H7 (cell line): ENCODE data around the gene SLC22A23. TPM values are rescaled to one million over a fixed set of nuclear protein-coding genes. Genes with fewer than 3 reads are reported as not detected.

ENCODE experiments used
- DNase-seq: peaks from one replicate; pipeline ENCODE4 v3.0.0; 2012
- H3K27me3 ChIP-seq: 2 replicates; pipeline ENCODE4 v1.6.0; 2011; ENCODE audit warnings: mild to moderate bottlenecking, low read length; ENCODE audit not compliant: control insufficient read depth, insufficient read depth
- H3K36me3 ChIP-seq: replicated peaks from 2 replicates; pipeline ENCODE4 v1.5.1; 2011; ENCODE audit warnings: low read length; ENCODE audit not compliant: control insufficient read depth, insufficient read depth
- H3K4me3 ChIP-seq: 2 replicates; pipeline ENCODE4 v1.5.1; 2011; ENCODE audit warnings: low read depth, mild to moderate bottlenecking, control low read depth, low read length, moderate library complexity; ENCODE audit not compliant: insufficient read depth
- total RNA-seq: library from RNA; depleted of rRNA; stranded (reverse); fragments of >200 nt; shearing (Covaris generic); gene quantifications from 2 replicates; pipeline ENCODE4 v1.2.3, GENCODE V29; 2014

The SLC22A23 gene
- total RNA-seq, 1 experiment from 2014 or later, result 14.6 TPM

DNA sequence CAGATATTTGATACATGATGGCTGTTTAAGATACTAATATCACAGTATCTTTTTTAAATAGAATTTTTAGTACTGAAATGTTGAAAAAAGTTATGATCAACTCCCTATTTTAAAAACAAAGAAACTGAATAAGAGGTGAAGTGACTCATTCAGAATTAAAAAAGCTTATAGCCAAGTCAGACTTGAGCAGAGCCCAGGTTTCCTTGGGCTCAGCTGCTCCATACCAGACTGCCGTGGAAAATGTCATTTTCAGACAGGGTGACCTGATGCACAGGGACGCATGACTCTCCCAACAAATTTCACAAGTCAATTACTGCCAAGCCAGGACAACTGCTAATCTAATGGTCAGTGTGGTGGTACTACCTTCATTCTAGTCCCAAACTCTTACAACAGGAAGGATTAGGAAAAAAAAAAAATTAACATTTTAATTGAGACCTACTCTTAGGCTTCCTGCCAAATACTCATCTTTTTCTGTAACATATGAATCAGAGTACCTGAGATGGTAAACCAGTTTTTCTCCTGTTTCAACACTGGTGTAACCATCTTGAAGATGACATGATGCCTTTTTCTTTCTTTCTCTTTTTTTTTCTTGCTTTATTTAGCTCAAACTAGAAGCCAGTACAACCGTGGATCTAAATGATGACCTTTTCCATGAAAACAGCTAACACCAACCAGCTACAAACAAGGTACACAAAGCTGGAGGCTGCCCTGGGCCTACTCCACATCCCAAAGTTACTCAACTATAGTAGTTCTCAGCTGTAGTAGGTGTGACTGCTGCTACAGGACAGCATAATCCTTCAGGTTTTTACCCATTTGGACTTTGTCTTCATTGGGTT lies 30.5 kb downstream of the SLC22A23 start:
- DNase-seq, result no peak
- no peak overlapping the region for H3K4me3 ChIP-seq
- no peaks in the 10 kb centered on the region for H3K36me3 ChIP-seq
- H3K27me3 ChIP-seq, result no peaks in the 10 kb centered on the region

DNA sequence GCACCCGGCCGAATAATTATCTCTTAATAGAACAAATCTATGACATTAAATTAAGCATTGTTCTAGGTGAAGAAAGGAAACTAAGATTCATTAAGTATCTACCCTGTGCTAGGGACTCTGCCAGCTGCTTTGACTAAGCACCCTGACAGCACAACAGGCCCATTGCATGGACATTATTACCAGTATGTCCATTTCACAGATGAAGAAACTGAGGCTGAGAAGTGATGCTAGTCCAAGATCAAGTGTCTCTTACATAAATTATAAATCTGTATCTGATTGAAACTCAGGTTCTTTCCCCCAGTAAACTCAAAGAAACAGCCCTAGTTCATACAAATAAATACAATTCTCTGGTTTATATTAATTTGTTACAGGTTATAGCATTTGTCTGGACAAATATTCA lies 31.3 kb downstream of the SLC22A23 start:
- no peaks in the 10 kb centered on the region for H3K36me3 ChIP-seq
- H3K27me3 ChIP-seq, result no peaks in the 10 kb centered on the region
- DNase-seq, result no peak
- H3K4me3 ChIP-seq, result no peak overlapping the region

DNA sequence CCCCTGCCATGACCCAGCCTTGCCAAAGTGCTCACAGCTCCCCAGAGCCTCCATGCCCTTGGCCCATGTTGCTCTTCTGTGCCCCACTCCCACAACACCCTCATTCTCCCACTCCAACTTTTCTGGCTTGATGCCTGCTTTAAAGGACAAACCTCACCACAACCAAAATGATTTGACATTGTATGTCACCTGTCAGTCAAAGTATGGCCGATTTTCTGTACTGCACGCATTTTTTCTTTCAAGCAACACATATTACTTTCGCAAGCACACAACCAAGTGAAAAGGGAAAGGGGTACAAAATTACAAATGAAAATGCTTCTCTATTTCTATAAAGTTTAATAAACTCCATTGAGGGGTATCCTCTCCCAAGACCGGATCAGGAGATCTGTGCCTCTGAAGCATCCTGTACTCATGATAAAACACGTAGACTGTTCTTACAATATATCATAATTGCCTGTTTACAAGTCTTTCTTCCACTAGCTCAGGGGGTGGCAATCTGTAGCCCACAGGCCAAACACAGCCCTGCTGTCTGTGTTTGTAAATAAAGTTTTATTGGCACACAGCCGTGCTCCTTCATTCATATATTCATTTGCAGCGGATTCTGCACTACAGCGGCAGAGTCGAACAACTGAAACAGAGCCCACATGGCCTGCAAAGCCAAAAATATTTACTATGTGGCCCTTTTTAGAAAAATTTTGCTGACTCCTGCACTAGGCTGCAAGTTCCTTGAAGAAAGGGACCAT lies 32.5 kb downstream of the SLC22A23 start:
- Histone ChIP-seq H3K4me3 (no peak overlapping the region), H3K27me3 (no peaks in the 10 kb centered on the region), H3K36me3 (no peaks in the 10 kb centered on the region)
- no peak for DNase-seq

GRCh38 chr6:3423439-3424184 lies 33.2 kb downstream of the SLC22A23 start:
- Histone ChIP-seq H3K4me3 (no peak overlapping the region), H3K27me3 (no peaks in the 10 kb centered on the region), H3K36me3 (no peaks in the 10 kb centered on the region)
- DNase-seq, result peak; percentile 63

- H3K36me3 ChIP-seq, result no peaks in the 10 kb centered on the region
- no peak for DNase-seq
- no peak overlapping the region for H3K4me3 ChIP-seq
- H3K27me3 ChIP-seq, result no peaks in the 10 kb centered on the region
These were observed 34.3 kb downstream of the SLC22A23 start for GRCh38 chr6:3422435-3423070.

DNA sequence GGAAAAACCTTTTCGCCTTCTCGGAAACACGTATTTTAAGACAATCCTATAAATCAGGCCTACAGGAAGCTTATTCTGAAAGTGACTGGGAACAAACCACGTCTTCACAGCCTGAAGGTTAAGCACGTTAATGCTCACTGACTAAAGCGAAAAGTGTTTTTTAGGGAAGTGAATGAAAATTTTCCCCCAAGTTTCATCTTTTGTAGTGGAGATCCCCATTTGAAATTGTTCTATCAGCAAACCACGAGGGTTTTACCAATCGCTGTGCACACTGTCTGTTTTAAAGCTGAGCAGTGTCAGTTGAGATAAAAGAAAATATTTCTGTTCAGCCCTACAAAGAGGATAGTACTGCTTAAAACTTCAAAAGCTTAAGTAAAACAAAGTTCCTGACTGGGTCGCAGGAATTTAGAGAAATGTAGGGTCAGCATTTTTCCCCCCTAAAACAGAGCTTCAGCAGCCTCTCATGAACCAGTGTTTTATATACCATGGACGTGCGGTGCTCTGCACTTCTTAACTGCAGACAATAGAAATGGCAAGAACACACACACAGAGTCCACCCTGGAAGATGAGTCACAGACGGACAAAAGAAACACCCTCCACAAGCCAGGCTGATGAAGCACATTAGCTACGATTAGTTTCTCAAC lies 34.9 kb downstream of the SLC22A23 start:
- DNase-seq, result no peak
- no peaks in the 10 kb centered on the region for H3K27me3 ChIP-seq
- H3K4me3 ChIP-seq, result no peak overlapping the region
- H3K36me3 ChIP-seq, result no peaks in the 10 kb centered on the region

- no peak for DNase-seq
- H3K27me3 ChIP-seq, result no peaks in the 10 kb centered on the region
- no peak overlapping the region for H3K4me3 ChIP-seq
- H3K36me3 ChIP-seq, result no peaks in the 10 kb centered on the region
These were observed 35.7 kb downstream of the SLC22A23 start for GRCh38 chr6:3421143-3421542.

GRCh38 chr6:3419624-3420272 lies 37.1 kb downstream of the SLC22A23 start:
- DNase-seq, result no peak
- Histone ChIP-seq H3K27me3 (no peaks in the 10 kb centered on the region), H3K36me3 (no peaks in the 10 kb centered on the region), H3K4me3 (no peak overlapping the region)

GRCh38 chr6:3418496-3419060 lies 38.3 kb downstream of the SLC22A23 start:
- no peaks in the 10 kb centered on the region for H3K27me3 ChIP-seq
- H3K36me3 ChIP-seq, result no peaks in the 10 kb centered on the region
- no peak for DNase-seq
- H3K4me3 ChIP-seq, result no peak overlapping the region

- no peak for DNase-seq
- no peak overlapping the region for H3K4me3 ChIP-seq
- H3K36me3 ChIP-seq, result no peaks in the 10 kb centered on the region; the same call in 1 of the 2 replicates
- H3K27me3 ChIP-seq, result no peaks in the 10 kb centered on the region
These were observed 39.4 kb downstream of the SLC22A23 start for GRCh38 chr6:3417473-3417872.

DNA sequence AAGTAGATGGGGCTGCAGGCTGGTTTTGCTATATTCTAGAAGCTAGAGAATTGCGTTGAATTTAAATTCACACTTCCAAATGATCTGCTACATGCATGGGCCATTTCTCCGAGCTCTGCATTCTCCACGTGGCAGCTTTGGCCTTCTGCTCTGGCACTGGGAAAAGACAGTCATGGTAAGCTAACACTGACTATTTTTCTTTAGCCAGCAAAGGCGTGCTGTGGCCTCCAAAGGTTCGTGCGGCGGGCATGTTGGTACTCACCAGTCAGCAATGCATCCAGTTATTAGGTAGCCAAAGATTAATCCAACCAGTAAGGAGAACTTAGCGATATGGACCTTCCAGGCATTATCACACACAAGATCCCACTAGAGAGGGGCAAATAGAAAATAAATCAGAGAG lies 41.4 kb downstream of the SLC22A23 start:
- no peak for DNase-seq

GRCh38 chr6:3415082-3415453 lies 41.8 kb downstream of the SLC22A23 start:
- Histone ChIP-seq H3K36me3 (no peaks in the 10 kb centered on the region; the same call in 1 of the 2 replicates), H3K4me3 (no peak overlapping the region), H3K27me3 (no peaks in the 10 kb centered on the region)
- DNase-seq, result peak; percentile 69

More for the DNA sequence above, 41.4 kb downstream of the SLC22A23 start:
- Histone ChIP-seq H3K4me3 (no peak overlapping the region), H3K27me3 (no peaks in the 10 kb centered on the region), H3K36me3 (no peaks in the 10 kb centered on the region; the same call in 1 of the 2 replicates)

DNA sequence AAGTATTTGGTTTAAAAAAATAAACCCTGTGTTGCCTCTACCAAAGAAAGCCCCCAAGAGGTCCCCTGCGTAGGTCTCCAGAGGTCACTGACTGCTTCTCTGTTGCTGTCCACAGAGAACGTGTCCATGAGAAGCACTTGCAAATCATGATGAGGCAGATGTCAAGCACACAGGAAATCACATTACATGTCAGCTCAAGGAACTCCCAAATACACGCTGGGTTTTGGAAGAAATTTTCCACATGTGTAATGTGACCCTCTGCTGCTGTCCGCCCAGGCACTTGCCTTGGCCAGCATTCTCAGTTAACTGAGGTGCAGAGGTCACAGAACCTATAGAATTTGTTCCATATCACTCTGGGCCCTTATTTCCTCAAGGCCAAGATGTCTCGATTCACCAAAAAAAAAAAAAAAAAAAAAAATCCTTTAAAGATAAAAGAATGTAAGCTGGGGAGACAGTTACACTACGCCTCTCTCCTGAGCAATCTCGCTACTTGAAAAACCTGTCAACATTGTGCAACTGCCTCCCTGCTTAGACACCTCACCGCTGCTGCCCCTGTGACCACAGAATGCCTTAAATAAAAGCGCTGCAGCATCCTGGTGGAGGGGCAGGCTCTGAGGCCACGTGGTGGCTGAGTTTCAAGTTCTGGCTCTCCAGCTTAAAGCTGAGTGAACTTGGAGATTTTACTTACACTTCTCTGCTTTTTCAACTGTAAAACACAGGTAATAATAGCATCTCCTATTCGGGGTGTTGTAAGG lies 42.3 kb downstream of the SLC22A23 start:
- peak; percentile 75 for DNase-seq
- Histone ChIP-seq H3K4me3 (no peak overlapping the region), H3K27me3 (no peaks in the 10 kb centered on the region), H3K36me3 (no peaks in the 10 kb centered on the region; the same call in 1 of the 2 replicates)
